Right lobe of liver (tissue), 6 donors: ENCODE data around the gene ARHGAP22. TPM values are rescaled to one million over a fixed set of nuclear protein-coding genes. Genes with fewer than 3 reads are reported as not detected.

Experiments
- ATAC-seq, 4 donors: fragments of 200-7000 bp; cut with Tn5 transposase; one replicate each; pipeline ENCODE4 v1.9.1; 2020; ENCODE audit warnings: mild to moderate bottlenecking in 4 of 4, moderate library complexity in 4 of 4
- DNase-seq, 3 donors: peaks; one replicate each; pipeline ENCODE4 v3.0.0-alpha.2; 2020
- H3K27ac ChIP-seq, 3 donors: fragments of 200-600 bp; one replicate each; pipeline ENCODE4 v1.8.0; 2022
- H3K27me3 ChIP-seq, 2 donors: fragments of 200-600 bp; one replicate each; pipeline ENCODE4 v1.8.0; 2022
- H3K36me3 ChIP-seq, 4 donors: fragments of 200-600 bp; sonication (generic) in 1 of 4; one replicate each; pipeline versions ENCODE4 v1.5.1 to v1.8.0; 2017 to 2022; ENCODE audit warnings: control low read depth in 1 of 4
- H3K4me1 ChIP-seq, 4 donors: fragments of 200-600 bp; sonication (generic) in 1 of 4; one replicate each; pipeline versions ENCODE4 v1.5.1 to v1.8.0; 2017 to 2022; ENCODE audit warnings: control low read depth in 1 of 4
- H3K4me3 ChIP-seq, 3 donors: fragments of 200-600 bp; one replicate each; pipeline ENCODE4 v1.8.0; 2022
- H3K9me3 ChIP-seq, 4 donors: fragments of 200-600 bp; sonication (generic) in 1 of 4; one replicate each; pipeline versions ENCODE4 v1.5.1 to v1.8.0; 2017 to 2022; ENCODE audit warnings: control low read depth in 1 of 4
- CTCF ChIP-seq, 4 donors: fragments of 200-600 bp in 3 of 4; fragments of 450-650 bp in 1 of 4; IDR thresholded peaks; one replicate each; pipeline versions ENCODE4 v1.5.1 to v1.8.0; 2016 to 2022; ENCODE audit warnings: antibody characterized with exemption in 4 of 4, mild to moderate bottlenecking in 2 of 4
- POLR2A ChIP-seq: fragments of 450-650 bp; IDR thresholded peaks from one replicate; pipeline ENCODE4 v1.6.1; 2017; ENCODE audit warnings: antibody characterized with exemption, mild to moderate bottlenecking
- WGBS: methylation state at CpG from one replicate; pipeline ENCODE4 v1.1.6; 2018; ENCODE audit warnings: low coverage, low lambda C conversion rate; ENCODE audit not compliant: insufficient coverage; ENCODE audit errors: missing lambda C conversion rate; 5-methylcytosine and 5-hydroxymethylcytosine counted together
- intact Hi-C, 2 donors: fragments of 100-400 bp; cut with DNase I; formaldehyde crosslinking; loops; one replicate each; pipeline versions ENCODE4 v1.11.2 to v1.14.1; 2022
- long read RNA-seq: library from polyadenylated mRNA; unstranded; transcript quantifications from one replicate; pipeline ENCODE4 v2.0.0, GENCODE V29; 2019
- total RNA-seq, 6 experiments: library from RNA; depleted of rRNA in 2 of 6; stranded (reverse); fragments of >200 nt in 2 of 6; fragmentation: NEBNext Ultra II Directional in 3 of 6; extraction: Animal tissue kit (Norgen Biotek cat#: 25700) in 3 of 6; gene quantifications; one replicate each; pipeline versions ENCODE4 v1.1.0 to v1.2.4, GENCODE V29; 2016 to 2023
- donor health status: DM: no; HTN: yes; CAD: no.
- donor health status: DM: no; HTN: no; CAD: no.
- donor health status: DM: no; HTN: no; CAD: no.
- donor health status: DM: no; HTN: yes; CAD: no.
- donor health status: DM: no; HTN: yes; CAD: no.

The ARHGAP22 gene
- total RNA-seq: 1 to 10 TPM in 1 of 6 experiments, under 1 TPM in 5; 0.22 to 3.6 (median 0.64) TPM
- long read RNA-seq: 0 reads

- ATAC-seq (peak; percentile 51 to 73 (median 62)), DNase-seq (peak in 2 of 3 donors; percentile 42 to 48)
- H3K4me3 ChIP-seq: peak within 1 kb of the TSS; percentile 14 to 29 (median 18)
- intact Hi-C loops: no loop called here
- no peak within 1 kb of the TSS for H3K27ac ChIP-seq
- 2% methylated on average over 22 of the region's 30 CpGs for WGBS
- peaks cover 0 to 12% of the 10 kb centered on the region in 2 donors for H3K27me3 ChIP-seq
- H3K36me3 ChIP-seq: no peaks in the 10 kb centered on the region
- no peaks in the 10 kb centered on the region for H3K9me3 ChIP-seq
- TF ChIP-seq CTCF (IDR thresholded peaks at IDR 0.05) (no peak), POLR2A (no peak)
- H3K4me1 ChIP-seq: peaks cover 0 to 5% (median 0%) of the 10 kb centered on the region in 4 donors
These were observed at the start of gene ARHGAP22 for GRCh38 chr10:48604991-48605508. TSS of gene ARHGAP22 (minus strand) at chr10:48605073. CDS start at chr10:48604796, 277 bp downstream.

- Histone ChIP-seq H3K4me1 (peaks cover 0 to 13% (median 3%) of the 10 kb centered on the region in 4 donors), H3K36me3 (no peaks in the 10 kb centered on the region), H3K9me3 (no peaks in the 10 kb centered on the region), H3K4me3 (no peak overlapping the region), H3K27me3 (no peaks in the 10 kb centered on the region), H3K27ac (no peak overlapping the region)
- ATAC-seq: no peak
- DNase-seq: no peak
- intact Hi-C loops: loop anchor here (10.0 kb wide), 1 partner anchor 99 kb away; no protein-coding TSS in a partner anchor
- 88% methylated on average over 4 of the region's 4 CpGs for WGBS
- TF ChIP-seq CTCF (IDR thresholded peaks at IDR 0.05) (no peak), POLR2A (no peak)
These were observed 49.2 kb upstream of the ARHGAP22 start for GRCh38 chr10:48653944-48654698.

- intact Hi-C loops: loop anchor here (10.0 kb wide), 1 partner anchor 99 kb away; no protein-coding TSS in a partner anchor
- DNase-seq: no peak
- Histone ChIP-seq H3K27ac (no peak overlapping the region), H3K4me1 (peaks cover 0 to 13% (median 3%) of the 10 kb centered on the region in 4 donors), H3K27me3 (no peaks in the 10 kb centered on the region), H3K36me3 (no peaks in the 10 kb centered on the region), H3K4me3 (no peak overlapping the region), H3K9me3 (no peaks in the 10 kb centered on the region)
- WGBS: 72% methylated on average over 2 of the region's 5 CpGs
- ATAC-seq: no peak
- no peak for TF ChIP-seq POLR2A
- TF ChIP-seq CTCF (IDR thresholded peaks at IDR 0.05): no peak
These were observed 48.5 kb upstream of the ARHGAP22 start for GRCh38 chr10:48653347-48653746.

- H3K27me3 ChIP-seq: no peaks in the 10 kb centered on the region
- H3K4me1 ChIP-seq: peaks cover 0 to 13% (median 3%) of the 10 kb centered on the region in 4 donors
- WGBS: 53% methylated on average over 4 of the region's 4 CpGs
- no peak for DNase-seq
- no peaks in the 10 kb centered on the region for H3K9me3 ChIP-seq
- no peak overlapping the region for H3K4me3 ChIP-seq
- intact Hi-C loops: loop anchor here (10.0 kb wide), 1 partner anchor 98 kb away; no protein-coding TSS in a partner anchor
- no peak overlapping the region for H3K27ac ChIP-seq
- H3K36me3 ChIP-seq: no peaks in the 10 kb centered on the region
- TF ChIP-seq POLR2A (no peak), CTCF (IDR thresholded peaks at IDR 0.05) (no peak)
- no peak for ATAC-seq
These were observed 47.5 kb upstream of the ARHGAP22 start for GRCh38 chr10:48652344-48652743.
